K562 (cell line): ENCODE measurements around the gene REX1BD.

ENCODE experiments used
- BRD9 ChIP-seq: fragments of 450-650 bp; IDR thresholded peaks from 2 replicates; pipeline ENCODE4 v1.6.1; 2018; ENCODE audit warnings: low read depth; ENCODE audit not compliant: partially characterized antibody
- CTCF ChIP-seq, 3 experiments: IDR thresholded peaks in 2 of 3; conservative IDR thresholded peaks in 1 of 3; 2 replicates each; pipeline ENCODE4 v1.5.1; 2011 to 2012; ENCODE audit warnings: low read length in 3 of 3, mild to moderate bottlenecking in 3 of 3, control low read depth in 2 of 3, improper control_type of control experiment in 1 of 3, inconsistent platforms in 1 of 3, low read depth in 1 of 3, mixed read lengths in 1 of 3, moderate library complexity in 1 of 3; ENCODE audit not compliant: insufficient read depth in 2 of 3
- POU5F1 ChIP-seq: fragments of 150-350 bp; IDR thresholded peaks from 2 replicates; pipeline ENCODE4 v1.6.1; 2014; ENCODE audit warnings: borderline replicate concordance, low read length, low read depth, mild to moderate bottlenecking; ENCODE audit not compliant: partially characterized antibody
- YY1 ChIP-seq, 3 experiments: IDR thresholded peaks; 2 replicates each; pipeline ENCODE4 v1.6.1; 2011; ENCODE audit warnings: low read length in 2 of 3, mild to moderate bottlenecking in 2 of 3, moderate library complexity in 2 of 3, borderline replicate concordance in 1 of 3, control low read depth in 1 of 3, low read depth in 1 of 3; ENCODE audit not compliant: insufficient read depth in 3 of 3, insufficient replicate concordance in 2 of 3, control insufficient read depth in 1 of 3, insufficient read length in 1 of 3; ENCODE audit errors: extremely low read depth in 1 of 3
- TF ChIP-seq, protein P1 (sequence below): fragments of 450-650 bp; IDR thresholded peaks from 2 replicates; pipeline ENCODE4 v1.6.1; 2017; ENCODE audit warnings: antibody characterized with exemption, mild to moderate bottlenecking
- TF ChIP-seq, protein P2 (sequence below): IDR thresholded peaks from 2 replicates; pipeline ENCODE4 v1.6.1; 2016; ENCODE audit warnings: missing genetic modification characterization, missing compliant biosample characterization

GRCh38 chr19:18589380-18590272 is 1.0 kb downstream of the REX1BD start:
- TF ChIP-seq BRD9: no peak
- peak in 2 of 3 experiments; percentile 60 to 65 for TF ChIP-seq YY1 (IDR thresholded peaks at IDR 0.05; ENCODE audit: borderline replicate concordance in 1 of 3, control insufficient read depth in 1 of 3, extremely low read depth in 1 of 3, insufficient read depth in 3 of 3, insufficient read length in 1 of 3, insufficient replicate concordance in 2 of 3, low read depth in 1 of 3, low read length in 2 of 3)
- TF ChIP-seq, protein P1, sequence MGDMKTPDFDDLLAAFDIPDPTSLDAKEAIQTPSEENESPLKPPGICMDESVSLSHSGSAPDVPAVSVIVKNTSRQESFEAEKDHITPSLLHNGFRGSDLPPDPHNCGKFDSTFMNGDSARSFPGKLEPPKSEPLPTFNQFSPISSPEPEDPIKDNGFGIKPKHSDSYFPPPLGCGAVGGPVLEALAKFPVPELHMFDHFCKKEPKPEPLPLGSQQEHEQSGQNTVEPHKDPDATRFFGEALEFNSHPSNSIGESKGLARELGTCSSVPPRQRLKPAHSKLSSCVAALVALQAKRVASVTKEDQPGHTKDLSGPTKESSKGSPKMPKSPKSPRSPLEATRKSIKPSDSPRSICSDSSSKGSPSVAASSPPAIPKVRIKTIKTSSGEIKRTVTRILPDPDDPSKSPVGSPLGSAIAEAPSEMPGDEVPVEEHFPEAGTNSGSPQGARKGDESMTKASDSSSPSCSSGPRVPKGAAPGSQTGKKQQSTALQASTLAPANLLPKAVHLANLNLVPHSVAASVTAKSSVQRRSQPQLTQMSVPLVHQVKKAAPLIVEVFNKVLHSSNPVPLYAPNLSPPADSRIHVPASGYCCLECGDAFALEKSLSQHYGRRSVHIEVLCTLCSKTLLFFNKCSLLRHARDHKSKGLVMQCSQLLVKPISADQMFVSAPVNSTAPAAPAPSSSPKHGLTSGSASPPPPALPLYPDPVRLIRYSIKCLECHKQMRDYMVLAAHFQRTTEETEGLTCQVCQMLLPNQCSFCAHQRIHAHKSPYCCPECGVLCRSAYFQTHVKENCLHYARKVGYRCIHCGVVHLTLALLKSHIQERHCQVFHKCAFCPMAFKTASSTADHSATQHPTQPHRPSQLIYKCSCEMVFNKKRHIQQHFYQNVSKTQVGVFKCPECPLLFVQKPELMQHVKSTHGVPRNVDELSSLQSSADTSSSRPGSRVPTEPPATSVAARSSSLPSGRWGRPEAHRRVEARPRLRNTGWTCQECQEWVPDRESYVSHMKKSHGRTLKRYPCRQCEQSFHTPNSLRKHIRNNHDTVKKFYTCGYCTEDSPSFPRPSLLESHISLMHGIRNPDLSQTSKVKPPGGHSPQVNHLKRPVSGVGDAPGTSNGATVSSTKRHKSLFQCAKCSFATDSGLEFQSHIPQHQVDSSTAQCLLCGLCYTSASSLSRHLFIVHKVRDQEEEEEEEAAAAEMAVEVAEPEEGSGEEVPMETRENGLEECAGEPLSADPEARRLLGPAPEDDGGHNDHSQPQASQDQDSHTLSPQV: peak; percentile 98
- peak; percentile 24 to 57 (median 30); a peak in 4 of 6 replicates for TF ChIP-seq CTCF (IDR thresholded peaks at IDR 0.05 in 2 of 3, conservative IDR thresholded peaks at IDR 0.05 in 1 of 3; ENCODE audit: insufficient read depth in 2 of 3, low read depth in 1 of 3, low read length in 3 of 3)
- TF ChIP-seq POU5F1: no peak
- TF ChIP-seq, protein P2, sequence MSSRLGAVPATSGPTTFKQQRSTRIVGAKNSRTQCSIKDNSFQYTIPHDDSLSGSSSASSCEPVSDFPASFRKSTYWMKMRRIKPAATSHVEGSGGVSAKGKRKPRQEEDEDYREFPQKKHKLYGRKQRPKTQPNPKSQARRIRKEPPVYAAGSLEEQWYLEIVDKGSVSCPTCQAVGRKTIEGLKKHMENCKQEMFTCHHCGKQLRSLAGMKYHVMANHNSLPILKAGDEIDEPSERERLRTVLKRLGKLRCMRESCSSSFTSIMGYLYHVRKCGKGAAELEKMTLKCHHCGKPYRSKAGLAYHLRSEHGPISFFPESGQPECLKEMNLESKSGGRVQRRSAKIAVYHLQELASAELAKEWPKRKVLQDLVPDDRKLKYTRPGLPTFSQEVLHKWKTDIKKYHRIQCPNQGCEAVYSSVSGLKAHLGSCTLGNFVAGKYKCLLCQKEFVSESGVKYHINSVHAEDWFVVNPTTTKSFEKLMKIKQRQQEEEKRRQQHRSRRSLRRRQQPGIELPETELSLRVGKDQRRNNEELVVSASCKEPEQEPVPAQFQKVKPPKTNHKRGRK (tag): no peak
